ENCODE measurements around the gene STAG1. TPM values are rescaled to one million over a fixed set of nuclear protein-coding genes. Genes with fewer than 3 reads are reported as not detected.

The STAG1 gene
- total and polyA plus RNA-seq, 2 of the 13 experiments (the other 11 are each of a cell fraction or from before 2014, with no cell fraction given) = 6.2 to 25.9 TPM

DNA sequence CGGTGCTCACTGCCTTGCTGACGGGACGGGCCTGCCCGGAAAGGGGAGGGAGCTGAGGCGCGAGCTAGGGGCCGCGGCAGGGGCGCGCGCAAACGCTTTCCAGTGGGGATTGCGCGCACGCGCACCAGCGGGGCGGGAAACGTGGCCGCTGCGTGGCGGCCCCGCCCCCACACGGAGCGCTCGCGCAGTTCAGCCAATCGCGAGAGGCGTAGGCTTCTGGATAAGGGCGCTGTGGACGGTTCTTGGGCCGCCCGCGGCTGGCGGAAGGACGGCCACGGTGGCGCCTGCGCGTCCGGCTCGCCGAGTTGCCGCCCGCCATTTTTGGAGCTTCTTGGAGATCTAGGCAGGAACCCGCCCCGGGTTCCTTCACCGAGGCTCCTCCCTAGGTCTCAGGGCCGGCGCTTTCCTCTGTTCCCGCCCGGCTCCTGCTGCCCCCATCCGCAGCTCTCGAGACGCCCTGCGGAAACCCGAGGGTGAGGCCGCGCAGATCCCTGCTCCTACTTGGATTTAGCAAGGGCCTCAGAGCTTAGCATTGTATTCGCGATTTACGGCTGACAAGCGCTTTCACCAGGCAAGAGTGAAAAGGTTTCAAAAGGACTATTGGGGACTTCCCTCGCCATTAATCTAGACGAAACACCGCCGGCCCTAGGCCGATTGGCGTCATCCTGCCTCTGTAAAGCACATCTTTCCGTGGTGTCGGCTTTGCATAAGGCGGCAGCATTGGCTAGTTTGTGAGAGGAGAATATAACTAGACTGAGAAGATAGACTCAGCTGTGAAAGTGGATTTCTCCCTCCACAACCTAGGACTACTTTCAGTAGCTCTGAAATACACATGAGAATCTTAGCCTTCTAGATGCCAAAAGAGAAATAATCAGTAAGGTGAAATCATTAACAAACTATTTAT, 496 bp upstream of the STAG1 start (continued):
- TF ChIP-seq ZNF451 (CRISPR knock-in tag; IDR thresholded peaks at IDR 0.05) (peak; percentile 85), SP1 (IDR thresholded peaks at IDR 0.05) (no peak), SP1 (CRISPR knock-in tag; IDR thresholded peaks at IDR 0.05) (peak; percentile 82), ZNF644 (CRISPR knock-in tag; IDR thresholded peaks at IDR 0.05; ENCODE audit: low read depth) (no peak; the same call in 1 of the 2 replicates), TBL1XR1 (IDR thresholded peaks at IDR 0.05; ENCODE audit: borderline replicate concordance, low read length, partially characterized antibody) (peak; percentile 28), ZNF607 (CRISPR knock-in tag; IDR thresholded peaks at IDR 0.05; ENCODE audit: borderline replicate concordance) (peak; percentile 76; the same call in 1 of the 2 replicates), HNF4G (IDR thresholded peaks at IDR 0.05; ENCODE audit: borderline replicate concordance, low read depth, low read length) (no peak), HNF4G (CRISPR knock-in tag; IDR thresholded peaks at IDR 0.05; ENCODE audit: borderline replicate concordance, low read depth) (no peak; the same call in 1 of the 2 replicates), ZNF616 (CRISPR knock-in tag; IDR thresholded peaks at IDR 0.05; ENCODE audit: low read depth) (no peak), ZNF350 (CRISPR knock-in tag; IDR thresholded peaks at IDR 0.05; ENCODE audit: borderline replicate concordance, low read depth) (peak; percentile 82; the same call in 1 of the 2 replicates), ZNF572 (CRISPR knock-in tag; IDR thresholded peaks at IDR 0.05) (no peak), PRMT3 (CRISPR knock-in tag; IDR thresholded peaks at IDR 0.05; ENCODE audit: borderline replicate concordance, low read depth) (no peak), ZIK1 (CRISPR knock-in tag; IDR thresholded peaks at IDR 0.05; ENCODE audit: borderline replicate concordance, low read depth) (peak; percentile 76; the same call in 1 of the 2 replicates)
- TF ChIP-seq, protein P1, sequence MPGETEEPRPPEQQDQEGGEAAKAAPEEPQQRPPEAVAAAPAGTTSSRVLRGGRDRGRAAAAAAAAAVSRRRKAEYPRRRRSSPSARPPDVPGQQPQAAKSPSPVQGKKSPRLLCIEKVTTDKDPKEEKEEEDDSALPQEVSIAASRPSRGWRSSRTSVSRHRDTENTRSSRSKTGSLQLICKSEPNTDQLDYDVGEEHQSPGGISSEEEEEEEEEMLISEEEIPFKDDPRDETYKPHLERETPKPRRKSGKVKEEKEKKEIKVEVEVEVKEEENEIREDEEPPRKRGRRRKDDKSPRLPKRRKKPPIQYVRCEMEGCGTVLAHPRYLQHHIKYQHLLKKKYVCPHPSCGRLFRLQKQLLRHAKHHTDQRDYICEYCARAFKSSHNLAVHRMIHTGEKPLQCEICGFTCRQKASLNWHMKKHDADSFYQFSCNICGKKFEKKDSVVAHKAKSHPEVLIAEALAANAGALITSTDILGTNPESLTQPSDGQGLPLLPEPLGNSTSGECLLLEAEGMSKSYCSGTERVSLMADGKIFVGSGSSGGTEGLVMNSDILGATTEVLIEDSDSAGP (CRISPR knock-in tag; IDR thresholded peaks at IDR 0.05; ENCODE audit: borderline replicate concordance) = peak; percentile 88
- TF ChIP-seq, protein P2, sequence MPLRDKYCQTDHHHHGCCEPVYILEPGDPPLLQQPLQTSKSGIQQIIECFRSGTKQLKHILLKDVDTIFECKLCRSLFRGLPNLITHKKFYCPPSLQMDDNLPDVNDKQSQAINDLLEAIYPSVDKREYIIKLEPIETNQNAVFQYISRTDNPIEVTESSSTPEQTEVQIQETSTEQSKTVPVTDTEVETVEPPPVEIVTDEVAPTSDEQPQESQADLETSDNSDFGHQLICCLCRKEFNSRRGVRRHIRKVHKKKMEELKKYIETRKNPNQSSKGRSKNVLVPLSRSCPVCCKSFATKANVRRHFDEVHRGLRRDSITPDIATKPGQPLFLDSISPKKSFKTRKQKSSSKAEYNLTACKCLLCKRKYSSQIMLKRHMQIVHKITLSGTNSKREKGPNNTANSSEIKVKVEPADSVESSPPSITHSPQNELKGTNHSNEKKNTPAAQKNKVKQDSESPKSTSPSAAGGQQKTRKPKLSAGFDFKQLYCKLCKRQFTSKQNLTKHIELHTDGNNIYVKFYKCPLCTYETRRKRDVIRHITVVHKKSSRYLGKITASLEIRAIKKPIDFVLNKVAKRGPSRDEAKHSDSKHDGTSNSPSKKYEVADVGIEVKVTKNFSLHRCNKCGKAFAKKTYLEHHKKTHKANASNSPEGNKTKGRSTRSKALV (CRISPR knock-in tag; IDR thresholded peaks at IDR 0.05) = peak; percentile 22; the same call in 1 of the 2 replicates
- TF ChIP-seq, protein P3, sequence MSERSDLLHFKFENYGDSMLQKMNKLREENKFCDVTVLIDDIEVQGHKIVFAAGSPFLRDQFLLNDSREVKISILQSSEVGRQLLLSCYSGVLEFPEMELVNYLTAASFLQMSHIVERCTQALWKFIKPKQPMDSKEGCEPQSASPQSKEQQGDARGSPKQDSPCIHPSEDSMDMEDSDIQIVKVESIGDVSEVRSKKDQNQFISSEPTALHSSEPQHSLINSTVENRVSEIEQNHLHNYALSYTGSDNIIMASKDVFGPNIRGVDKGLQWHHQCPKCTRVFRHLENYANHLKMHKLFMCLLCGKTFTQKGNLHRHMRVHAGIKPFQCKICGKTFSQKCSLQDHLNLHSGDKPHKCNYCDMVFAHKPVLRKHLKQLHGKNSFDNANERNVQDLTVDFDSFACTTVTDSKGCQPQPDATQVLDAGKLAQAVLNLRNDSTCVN (CRISPR knock-in tag; IDR thresholded peaks at IDR 0.05; ENCODE audit: borderline replicate concordance) = peak; percentile 47; the same call in 1 of the 2 replicates
- TF ChIP-seq, protein P4, sequence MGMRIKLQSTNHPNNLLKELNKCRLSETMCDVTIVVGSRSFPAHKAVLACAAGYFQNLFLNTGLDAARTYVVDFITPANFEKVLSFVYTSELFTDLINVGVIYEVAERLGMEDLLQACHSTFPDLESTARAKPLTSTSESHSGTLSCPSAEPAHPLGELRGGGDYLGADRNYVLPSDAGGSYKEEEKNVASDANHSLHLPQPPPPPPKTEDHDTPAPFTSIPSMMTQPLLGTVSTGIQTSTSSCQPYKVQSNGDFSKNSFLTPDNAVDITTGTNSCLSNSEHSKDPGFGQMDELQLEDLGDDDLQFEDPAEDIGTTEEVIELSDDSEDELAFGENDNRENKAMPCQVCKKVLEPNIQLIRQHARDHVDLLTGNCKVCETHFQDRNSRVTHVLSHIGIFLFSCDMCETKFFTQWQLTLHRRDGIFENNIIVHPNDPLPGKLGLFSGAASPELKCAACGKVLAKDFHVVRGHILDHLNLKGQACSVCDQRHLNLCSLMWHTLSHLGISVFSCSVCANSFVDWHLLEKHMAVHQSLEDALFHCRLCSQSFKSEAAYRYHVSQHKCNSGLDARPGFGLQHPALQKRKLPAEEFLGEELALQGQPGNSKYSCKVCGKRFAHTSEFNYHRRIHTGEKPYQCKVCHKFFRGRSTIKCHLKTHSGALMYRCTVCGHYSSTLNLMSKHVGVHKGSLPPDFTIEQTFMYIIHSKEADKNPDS (CRISPR knock-in tag; IDR thresholded peaks at IDR 0.05) = peak; percentile 30; the same call in 1 of the 2 replicates

Measured in HepG2 (cell line).